A549 (cell line): ENCODE data around the gene TNFRSF19.

Source experiments
- CBX2 ChIP-seq: fragments of 200-600 bp; sonication (generic); IDR thresholded peaks from 2 replicates; pipeline ENCODE4 v1.6.1; 2016; ENCODE audit warnings: low read depth, mild to moderate bottlenecking, borderline replicate concordance
- SREBF2 ChIP-seq: fragments of 450-650 bp; IDR thresholded peaks from 2 replicates; pipeline ENCODE4 v1.6.1; 2014; ENCODE audit warnings: mild to moderate bottlenecking, moderate library complexity
- TF ChIP-seq, protein P1 (sequence below): fragments of >200 bp; sonication (Bioruptor Twin); formaldehyde crosslinking; IDR thresholded peaks from 3 replicates; pipeline ENCODE4 v1.5.1; 2016
- TF ChIP-seq, protein P2 (sequence below): IDR thresholded peaks from 2 replicates; pipeline ENCODE4 v1.6.1; 2012; ENCODE audit warnings: low read depth, borderline replicate concordance
- TF ChIP-seq, protein P3 (sequence below): fragments of 450-650 bp; IDR thresholded peaks from 2 replicates; pipeline ENCODE4 v1.6.1; 2014; ENCODE audit warnings: antibody characterized with exemption

DNA sequence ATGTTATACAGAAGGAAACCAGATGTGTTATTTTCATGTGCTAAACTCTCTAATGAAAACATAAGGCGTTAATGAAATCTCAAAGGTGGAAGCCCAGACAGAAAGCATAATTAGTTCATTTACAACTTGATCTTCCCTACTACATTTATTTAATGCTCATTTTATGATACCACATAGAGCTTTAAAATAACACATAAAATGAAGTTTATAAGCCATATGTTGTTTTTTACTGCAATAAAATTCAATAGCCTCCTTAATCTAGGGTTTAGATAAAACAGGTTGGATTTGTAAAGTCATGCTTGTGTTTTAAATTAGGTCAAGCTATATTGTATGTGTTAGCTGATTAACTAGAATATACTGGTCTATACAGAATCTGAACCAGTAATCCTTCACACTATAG is 81.2 kb downstream of the TNFRSF19 start:
- TF ChIP-seq, protein P1, sequence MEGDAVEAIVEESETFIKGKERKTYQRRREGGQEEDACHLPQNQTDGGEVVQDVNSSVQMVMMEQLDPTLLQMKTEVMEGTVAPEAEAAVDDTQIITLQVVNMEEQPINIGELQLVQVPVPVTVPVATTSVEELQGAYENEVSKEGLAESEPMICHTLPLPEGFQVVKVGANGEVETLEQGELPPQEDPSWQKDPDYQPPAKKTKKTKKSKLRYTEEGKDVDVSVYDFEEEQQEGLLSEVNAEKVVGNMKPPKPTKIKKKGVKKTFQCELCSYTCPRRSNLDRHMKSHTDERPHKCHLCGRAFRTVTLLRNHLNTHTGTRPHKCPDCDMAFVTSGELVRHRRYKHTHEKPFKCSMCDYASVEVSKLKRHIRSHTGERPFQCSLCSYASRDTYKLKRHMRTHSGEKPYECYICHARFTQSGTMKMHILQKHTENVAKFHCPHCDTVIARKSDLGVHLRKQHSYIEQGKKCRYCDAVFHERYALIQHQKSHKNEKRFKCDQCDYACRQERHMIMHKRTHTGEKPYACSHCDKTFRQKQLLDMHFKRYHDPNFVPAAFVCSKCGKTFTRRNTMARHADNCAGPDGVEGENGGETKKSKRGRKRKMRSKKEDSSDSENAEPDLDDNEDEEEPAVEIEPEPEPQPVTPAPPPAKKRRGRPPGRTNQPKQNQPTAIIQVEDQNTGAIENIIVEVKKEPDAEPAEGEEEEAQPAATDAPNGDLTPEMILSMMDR: no peak
- TF ChIP-seq, protein P2, sequence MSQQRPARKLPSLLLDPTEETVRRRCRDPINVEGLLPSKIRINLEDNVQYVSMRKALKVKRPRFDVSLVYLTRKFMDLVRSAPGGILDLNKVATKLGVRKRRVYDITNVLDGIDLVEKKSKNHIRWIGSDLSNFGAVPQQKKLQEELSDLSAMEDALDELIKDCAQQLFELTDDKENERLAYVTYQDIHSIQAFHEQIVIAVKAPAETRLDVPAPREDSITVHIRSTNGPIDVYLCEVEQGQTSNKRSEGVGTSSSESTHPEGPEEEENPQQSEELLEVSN: no peak
- TF ChIP-seq, protein P3, sequence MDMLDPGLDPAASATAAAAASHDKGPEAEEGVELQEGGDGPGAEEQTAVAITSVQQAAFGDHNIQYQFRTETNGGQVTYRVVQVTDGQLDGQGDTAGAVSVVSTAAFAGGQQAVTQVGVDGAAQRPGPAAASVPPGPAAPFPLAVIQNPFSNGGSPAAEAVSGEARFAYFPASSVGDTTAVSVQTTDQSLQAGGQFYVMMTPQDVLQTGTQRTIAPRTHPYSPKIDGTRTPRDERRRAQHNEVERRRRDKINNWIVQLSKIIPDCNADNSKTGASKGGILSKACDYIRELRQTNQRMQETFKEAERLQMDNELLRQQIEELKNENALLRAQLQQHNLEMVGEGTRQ: no peak
- TF ChIP-seq SREBF2 (no peak), CBX2 (no peak)
